Mesendoderm (in vitro differentiated cells): ENCODE results near the gene SPTLC2. TPM values are rescaled to one million over a fixed set of nuclear protein-coding genes. Genes with fewer than 3 reads are reported as not detected.
"Not testable (repeated sequence)": the region's sequence is repeated elsewhere in the genome, so short reads cannot be mapped to it uniquely, and the experiment has no call there.

ENCODE experiments used
- DNase-seq: peaks from one replicate; pipeline ENCODE4 v3.0.0; 2013
- H2AK5ac ChIP-seq: 2 replicates; pipeline ENCODE4 v1.6.1; 2013; ENCODE audit warnings: low read length, inconsistent platforms
- H2BK120ac ChIP-seq: 2 replicates; pipeline ENCODE4 v1.6.1; 2013; ENCODE audit warnings: low read depth, mild to moderate bottlenecking, low read length, moderate library complexity, mixed read lengths
- H2BK15ac ChIP-seq: replicated peaks from 2 replicates; pipeline ENCODE4 v1.6.1; 2013; ENCODE audit warnings: low read depth, mild to moderate bottlenecking, moderate library complexity
- H2BK5ac ChIP-seq: 2 replicates; pipeline ENCODE4 v1.6.1; 2013; ENCODE audit warnings: low read length, inconsistent platforms
- H3K18ac ChIP-seq: 2 replicates; pipeline ENCODE4 v1.6.1; 2013; ENCODE audit warnings: mild to moderate bottlenecking, low read length, mixed read lengths
- H3K23ac ChIP-seq: one replicate; pipeline ENCODE4 v1.6.1; 2013; ENCODE audit warnings: low read length
- H3K27ac ChIP-seq: 2 replicates; pipeline ENCODE4 v1.5.1; 2013; ENCODE audit warnings: low read depth, mild to moderate bottlenecking, inconsistent platforms, low read length, moderate library complexity
- H3K27me3 ChIP-seq: 2 replicates; pipeline ENCODE4 v1.6.1; 2013; ENCODE audit warnings: low read length, control low read depth, mild to moderate bottlenecking, inconsistent platforms; ENCODE audit not compliant: insufficient read depth, poor library complexity
- H3K36me3 ChIP-seq: 2 replicates; pipeline ENCODE4 v1.6.1; 2013; ENCODE audit warnings: low read length, inconsistent platforms; ENCODE audit not compliant: control insufficient read depth, insufficient read depth
- H3K4ac ChIP-seq: one replicate; pipeline ENCODE4 v1.6.1; 2013; ENCODE audit warnings: low read depth, mild to moderate bottlenecking, low read length, moderate library complexity
- H3K4me1 ChIP-seq: 2 replicates; pipeline ENCODE4 v1.6.1; 2013; ENCODE audit warnings: low read depth, low read length, inconsistent platforms; ENCODE audit not compliant: control insufficient read depth
- H3K4me2 ChIP-seq: 2 replicates; pipeline ENCODE4 v1.6.1; 2013; ENCODE audit warnings: low read length
- H3K4me3 ChIP-seq: 2 replicates; pipeline ENCODE4 v1.5.1; 2013; ENCODE audit warnings: mild to moderate bottlenecking, low read length
- H3K56ac ChIP-seq: one replicate; pipeline ENCODE4 v1.6.1; 2013; ENCODE audit warnings: low read length
- H3K79me1 ChIP-seq: 2 replicates; pipeline ENCODE4 v1.6.1; 2013; ENCODE audit warnings: low read length, inconsistent platforms
- H3K79me2 ChIP-seq: 2 replicates; pipeline ENCODE4 v1.6.1; 2013; ENCODE audit warnings: mild to moderate bottlenecking, low read length; ENCODE audit not compliant: control insufficient read depth, insufficient read depth
- H3K9ac ChIP-seq: 2 replicates; pipeline ENCODE4 v1.6.1; 2013; ENCODE audit warnings: low read length, inconsistent platforms
- H4K5ac ChIP-seq: one replicate; pipeline ENCODE4 v1.6.1; 2013; ENCODE audit warnings: low read length
- H4K8ac ChIP-seq: one replicate; pipeline ENCODE4 v1.6.1; 2013; ENCODE audit warnings: low read depth, mild to moderate bottlenecking, control low read depth, low read length, moderate library complexity
- WGBS: extraction: QIAGEN DNeasy Blood & Tissue Kit; methylation state at CpG from one replicate; pipeline ENCODE4 v1.1.7; 2013; ENCODE audit warnings: low lambda C conversion rate, missing lambda C conversion rate; ENCODE audit not compliant: insufficient coverage; ENCODE audit errors: extremely low coverage; 5-methylcytosine and 5-hydroxymethylcytosine counted together
- polyA plus RNA-seq, 2 experiments: library from polyadenylated mRNA; stranded (reverse); fragments of 200-250 nt; gene quantifications; one replicate each; pipeline ENCODE4 v1.2.3, GENCODE V29; 2013

The SPTLC2 gene, protein sequence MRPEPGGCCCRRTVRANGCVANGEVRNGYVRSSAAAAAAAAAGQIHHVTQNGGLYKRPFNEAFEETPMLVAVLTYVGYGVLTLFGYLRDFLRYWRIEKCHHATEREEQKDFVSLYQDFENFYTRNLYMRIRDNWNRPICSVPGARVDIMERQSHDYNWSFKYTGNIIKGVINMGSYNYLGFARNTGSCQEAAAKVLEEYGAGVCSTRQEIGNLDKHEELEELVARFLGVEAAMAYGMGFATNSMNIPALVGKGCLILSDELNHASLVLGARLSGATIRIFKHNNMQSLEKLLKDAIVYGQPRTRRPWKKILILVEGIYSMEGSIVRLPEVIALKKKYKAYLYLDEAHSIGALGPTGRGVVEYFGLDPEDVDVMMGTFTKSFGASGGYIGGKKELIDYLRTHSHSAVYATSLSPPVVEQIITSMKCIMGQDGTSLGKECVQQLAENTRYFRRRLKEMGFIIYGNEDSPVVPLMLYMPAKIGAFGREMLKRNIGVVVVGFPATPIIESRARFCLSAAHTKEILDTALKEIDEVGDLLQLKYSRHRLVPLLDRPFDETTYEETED
- 13.0 TPM for polyA plus RNA-seq (2013, experiment 1 of 2)
- polyA plus RNA-seq (2013, experiment 2 of 2), result 12.6 TPM

DNA sequence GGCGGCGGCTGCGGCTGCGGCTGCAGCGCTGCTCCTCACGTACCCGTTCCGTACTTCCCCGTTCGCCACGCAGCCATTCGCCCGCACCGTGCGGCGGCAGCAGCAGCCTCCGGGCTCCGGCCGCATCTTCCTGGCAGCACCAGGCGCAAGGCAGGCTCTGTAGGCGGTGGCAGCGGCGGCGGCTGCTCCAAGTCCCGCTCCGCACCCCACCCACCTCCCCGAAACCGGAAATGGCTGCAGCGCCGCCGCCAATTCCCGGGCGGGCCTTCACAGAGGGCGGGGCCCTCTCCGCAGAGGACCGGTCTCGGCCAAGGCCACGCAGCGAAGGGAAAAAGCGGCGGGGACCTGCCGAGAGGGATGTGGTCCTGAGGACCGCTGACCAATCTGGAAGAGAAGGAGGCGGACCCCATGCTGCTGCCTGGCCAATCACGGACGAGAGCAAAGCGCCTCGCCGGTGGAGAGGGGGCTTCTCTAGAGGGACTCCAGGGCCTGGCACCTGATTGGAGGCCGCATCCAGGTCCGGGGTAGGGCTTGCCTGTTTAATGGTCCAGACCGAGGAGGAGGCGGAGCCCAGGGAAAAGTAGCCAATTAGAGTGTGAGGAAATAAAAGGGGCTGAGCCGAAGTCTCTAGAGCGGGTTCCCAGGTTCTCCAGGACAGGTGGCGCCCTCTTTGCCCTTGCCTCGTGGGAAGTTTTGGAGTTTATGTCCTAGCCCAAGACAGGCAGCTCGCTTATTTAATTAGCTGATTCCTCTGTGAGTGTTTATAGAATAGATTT lies at the start of gene SPTLC2:
Gene SPTLC2 (minus strand): TSS at position 184 of the 776 bp plus-strand sequence. CDS start 58 bp downstream, at position 126.
- Histone ChIP-seq H3K4me2 (peak within 1 kb of the TSS; percentile 80), H2AK5ac (no peak within 1 kb of the TSS), H3K18ac (peak within 1 kb of the TSS; percentile 68), H3K56ac (peak within 1 kb of the TSS; percentile 97), H3K79me1 (peaks cover 5% of the 10 kb centered on the region), H3K27me3 (no peaks in the 10 kb centered on the region), H3K36me3 (no peaks in the 10 kb centered on the region), H3K79me2 (peaks cover 15% of the 10 kb centered on the region), H2BK120ac (peak within 1 kb of the TSS; percentile 19), H3K4me3 (peak within 1 kb of the TSS; percentile 88), H3K23ac (peak within 1 kb of the TSS; percentile 100), H4K8ac (peak within 1 kb of the TSS; percentile 65), H2BK5ac (no peak within 1 kb of the TSS), H4K5ac (no peak within 1 kb of the TSS), H3K4me1 (peaks cover 5% of the 10 kb centered on the region), H3K4ac (peak within 1 kb of the TSS; percentile 81), H3K9ac (peak within 1 kb of the TSS; percentile 91), H2BK15ac (no peak within 1 kb of the TSS), H3K27ac (peak within 1 kb of the TSS; percentile 85)
- no CpG with 5 or more reads among the region's 58 CpGs for WGBS
- DNase-seq, result peak; percentile 100

DNA sequence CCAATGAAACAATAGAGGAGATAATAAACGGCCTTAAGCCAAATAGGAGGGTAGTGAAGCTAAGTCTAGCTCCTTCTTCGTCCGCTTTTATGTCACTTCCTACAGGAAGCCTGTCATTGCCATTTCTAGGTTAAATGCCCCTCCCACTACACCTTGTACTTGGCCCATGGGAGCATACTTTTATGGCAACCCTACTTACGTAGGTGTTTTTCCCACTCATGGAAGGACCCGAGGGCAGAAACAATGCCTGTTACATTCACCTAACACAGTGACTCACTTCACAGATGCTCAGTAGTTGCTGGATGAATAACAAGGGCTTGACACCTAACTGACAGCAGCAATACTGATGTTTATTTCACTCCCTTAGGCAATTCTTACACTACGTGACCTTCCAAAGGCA lies 46.9 kb upstream of the SPTLC2 start:
- Histone ChIP-seq H3K27me3 (no peaks in the 10 kb centered on the region), H3K9ac (no peak overlapping the region), H3K4ac (no peak overlapping the region), H3K4me2 (no peak overlapping the region), H4K5ac (no peak overlapping the region), H2BK5ac (no peak overlapping the region), H4K8ac (no peak overlapping the region), H2BK15ac (no peak overlapping the region), H2BK120ac (no peak overlapping the region), H3K18ac (no peak overlapping the region), H3K27ac (no peak overlapping the region), H3K4me1 (no peaks in the 10 kb centered on the region), H3K36me3 (no peaks in the 10 kb centered on the region), H2AK5ac (no peak overlapping the region), H3K79me1 (no peaks in the 10 kb centered on the region), H3K79me2 (no peaks in the 10 kb centered on the region), H3K56ac (no peak overlapping the region), H3K23ac (no peak overlapping the region), H3K4me3 (no peak overlapping the region)
- no CpG with 5 or more reads among the region's 6 CpGs for WGBS
- DNase-seq, result peak; percentile 69

DNA sequence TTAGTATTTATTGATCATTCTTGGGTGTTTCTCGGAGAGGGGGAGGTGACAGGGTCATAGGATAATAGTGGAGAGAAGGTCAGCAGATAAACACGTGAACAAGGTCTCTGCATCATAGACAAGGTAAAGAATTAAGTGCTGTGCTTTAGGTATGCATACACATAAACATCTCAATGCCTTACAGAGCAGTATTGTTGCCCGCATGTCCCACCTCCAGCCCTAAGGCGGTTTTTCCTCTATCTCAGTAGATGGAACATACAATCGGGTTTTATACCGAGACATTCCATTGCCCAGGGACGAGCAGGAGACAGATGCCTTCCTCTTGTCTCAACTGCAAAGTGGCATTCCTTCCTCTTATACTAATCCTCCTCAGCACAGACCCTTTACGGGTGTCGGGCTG lies 45.1 kb upstream of the SPTLC2 start:
- not testable (repeated sequence) for H3K56ac ChIP-seq, H2BK15ac ChIP-seq, H2BK120ac ChIP-seq, H2BK5ac ChIP-seq, H3K4me1 ChIP-seq, H3K79me1 ChIP-seq, H2AK5ac ChIP-seq, H3K23ac ChIP-seq, H3K4me2 ChIP-seq, H3K27ac ChIP-seq, H3K36me3 ChIP-seq, H3K4ac ChIP-seq, H4K5ac ChIP-seq, H3K9ac ChIP-seq, H3K4me3 ChIP-seq, H3K27me3 ChIP-seq, H3K18ac ChIP-seq, H3K79me2 ChIP-seq, H4K8ac ChIP-seq
- DNase-seq, result peak; percentile 21
- no CpG with 5 or more reads among the region's 9 CpGs for WGBS

DNA sequence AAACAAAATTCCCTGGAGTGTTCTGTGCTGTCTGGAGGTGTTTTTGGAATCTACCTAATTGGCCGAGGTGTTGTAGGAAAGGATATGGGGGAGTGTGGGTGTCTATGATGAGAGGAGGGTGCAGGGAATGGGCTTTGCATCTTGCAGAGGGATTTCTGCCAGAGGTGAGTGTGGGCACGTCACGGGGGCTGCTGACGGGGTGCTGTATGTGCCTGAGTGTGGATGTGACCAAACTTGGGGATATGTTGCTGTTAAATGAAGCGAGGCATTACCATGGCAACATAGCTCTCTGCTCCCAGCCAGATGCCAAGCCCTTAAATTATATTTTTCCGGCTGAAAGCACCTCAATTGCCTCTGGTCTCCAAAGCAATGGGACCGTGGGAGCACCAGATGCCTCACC lies 44.3 kb upstream of the SPTLC2 start:
- no peak overlapping the region for H2BK5ac ChIP-seq
- H3K27ac ChIP-seq, result no peak overlapping the region
- no peak overlapping the region for H3K4me2 ChIP-seq
- WGBS, result no CpG with 5 or more reads among the region's 7 CpGs
- H3K79me1 ChIP-seq, result no peaks in the 10 kb centered on the region
- H2BK120ac ChIP-seq, result no peak overlapping the region
- H3K4ac ChIP-seq, result no peak overlapping the region
- no peak for DNase-seq
- H3K9ac ChIP-seq, result no peak overlapping the region
- H3K4me3 ChIP-seq, result no peak overlapping the region
- no peak overlapping the region for H4K5ac ChIP-seq
- no peak overlapping the region for H2AK5ac ChIP-seq
- no peak overlapping the region for H3K18ac ChIP-seq
- H3K79me2 ChIP-seq, result no peaks in the 10 kb centered on the region
- no peaks in the 10 kb centered on the region for H3K36me3 ChIP-seq
- no peaks in the 10 kb centered on the region for H3K27me3 ChIP-seq
- no peak overlapping the region for H3K56ac ChIP-seq
- H4K8ac ChIP-seq, result no peak overlapping the region
- no peaks in the 10 kb centered on the region for H3K4me1 ChIP-seq
- no peak overlapping the region for H2BK15ac ChIP-seq
- no peak overlapping the region for H3K23ac ChIP-seq

DNA sequence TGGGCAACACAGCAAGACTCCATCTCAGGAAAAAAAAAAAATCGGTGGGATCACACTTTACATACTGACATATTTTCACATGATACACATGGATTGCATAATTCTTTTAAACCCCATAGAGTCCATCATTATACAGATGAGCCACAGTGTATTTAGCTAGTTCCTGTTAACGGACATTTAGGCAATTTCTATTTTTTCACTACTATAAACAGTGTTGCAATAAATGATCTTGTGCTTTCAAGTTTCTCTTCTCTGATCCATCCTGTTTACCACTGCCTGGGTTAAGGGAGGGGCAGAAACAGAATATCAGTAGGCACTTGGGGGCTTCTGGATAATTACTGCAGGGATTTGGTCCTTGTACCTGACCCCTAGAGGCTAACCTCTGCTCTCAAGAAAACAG lies 43.4 kb upstream of the SPTLC2 start:
- Histone ChIP-seq H3K4me2 (no peak overlapping the region), H4K8ac (no peak overlapping the region), H3K79me1 (no peaks in the 10 kb centered on the region), H3K18ac (no peak overlapping the region), H2AK5ac (no peak overlapping the region), H3K56ac (no peak overlapping the region), H3K9ac (no peak overlapping the region), H2BK120ac (no peak overlapping the region), H2BK15ac (no peak overlapping the region), H2BK5ac (no peak overlapping the region), H4K5ac (no peak overlapping the region), H3K36me3 (no peaks in the 10 kb centered on the region), H3K79me2 (no peaks in the 10 kb centered on the region), H3K27me3 (no peaks in the 10 kb centered on the region), H3K4me1 (no peaks in the 10 kb centered on the region), H3K27ac (no peak overlapping the region), H3K4ac (no peak overlapping the region), H3K4me3 (no peak overlapping the region), H3K23ac (no peak overlapping the region)
- no CpG with 5 or more reads among the region's 2 CpGs for WGBS
- DNase-seq, result no peak
